Urothelium cell line (cell line): Measurements from ENCODE around the gene JADE3.

Source experiments
- DNase-seq: peaks from one replicate; pipeline ENCODE4 v3.0.0; 2011; ENCODE audit warnings: low spot score, mixed read lengths
- FAIRE-seq: peaks from 2 replicates; lab custom pipeline; 2011; peaks lifted over from hg19 to GRCh38; lab: Jason Lieb, UNC

Gene JADE3

DNA sequence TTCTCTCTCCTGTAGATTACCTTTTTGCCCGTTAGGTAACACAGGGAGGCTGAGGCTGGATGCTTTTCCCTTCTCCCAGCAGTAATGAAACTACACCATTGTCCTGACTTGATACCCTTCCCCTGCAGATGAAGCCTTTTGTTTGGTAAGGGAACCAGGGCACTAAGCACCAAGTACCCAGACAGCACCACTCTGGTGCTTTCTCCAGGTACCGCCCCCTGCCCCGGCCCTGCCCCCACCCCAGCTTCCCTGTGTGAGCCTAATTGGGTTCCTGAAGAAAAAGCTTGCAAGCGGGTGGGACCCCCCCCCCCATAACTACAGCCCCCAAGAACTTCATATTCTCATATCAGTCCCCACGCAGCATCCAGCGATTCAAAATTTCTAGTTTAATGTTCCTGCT is 79.8 kb downstream of the JADE3 start:
- DNase-seq (no peak), FAIRE-seq (no peak)

DNA sequence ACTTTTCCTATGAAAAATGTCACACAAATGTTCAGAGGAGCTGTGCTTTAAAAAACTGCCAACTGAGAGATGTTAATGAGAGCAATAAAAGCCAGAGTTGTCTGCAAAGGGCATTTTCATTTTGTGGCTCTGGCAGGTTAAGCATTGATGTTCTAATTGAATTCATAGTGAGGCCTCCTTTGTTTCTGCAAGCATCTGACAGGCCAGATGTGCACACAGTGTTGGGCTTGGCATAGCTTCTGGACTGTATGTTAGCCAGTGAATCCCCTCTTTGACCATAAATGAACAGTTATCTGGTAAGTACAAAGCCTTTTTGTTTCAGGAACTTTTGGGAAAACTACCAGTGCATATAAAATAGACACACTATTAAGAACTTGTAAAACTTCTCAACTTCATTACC is 81.9 kb downstream of the JADE3 start:
- no peak for FAIRE-seq
- no peak for DNase-seq

DNA sequence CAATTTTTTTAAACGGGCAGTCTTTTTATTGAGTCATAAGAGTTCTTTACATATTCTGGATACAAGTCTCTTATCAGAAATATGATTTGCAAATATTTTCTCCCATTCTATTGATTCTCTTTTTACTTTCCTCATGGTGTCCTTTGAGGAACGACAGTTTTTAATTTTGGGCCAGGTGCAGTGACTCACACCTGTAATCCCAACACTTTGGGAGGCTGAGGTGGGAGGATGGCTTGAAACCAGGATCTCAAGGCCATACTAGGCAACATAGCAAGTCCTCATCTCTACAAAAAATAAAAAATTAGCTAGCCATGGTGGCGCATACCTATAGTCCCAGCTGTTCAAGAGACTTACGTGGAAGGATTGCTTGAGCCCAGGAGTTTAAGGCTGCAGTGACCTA is 99.9 kb downstream of the JADE3 start:
- no peak for FAIRE-seq
- no peak for DNase-seq

DNA sequence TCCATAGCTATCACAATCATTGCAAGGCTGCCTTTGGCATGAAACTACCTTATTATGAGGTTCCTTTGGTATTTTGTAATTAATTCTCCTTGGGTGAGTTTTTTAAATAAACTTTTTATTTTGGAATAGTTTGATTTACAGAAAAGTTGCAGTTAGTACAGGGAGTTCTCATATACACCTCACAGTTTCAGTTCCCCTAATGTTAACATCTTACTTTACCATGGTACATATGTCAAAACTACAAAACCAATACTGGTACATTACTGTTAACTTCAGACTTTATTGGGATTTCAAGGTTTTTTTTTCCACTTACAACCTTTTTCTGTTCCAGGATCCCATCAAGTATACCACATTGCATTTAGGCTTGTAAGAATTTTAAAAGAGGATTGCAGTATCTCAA is 114.0 kb downstream of the JADE3 start:
- no peak for DNase-seq
- no peak for FAIRE-seq

DNA sequence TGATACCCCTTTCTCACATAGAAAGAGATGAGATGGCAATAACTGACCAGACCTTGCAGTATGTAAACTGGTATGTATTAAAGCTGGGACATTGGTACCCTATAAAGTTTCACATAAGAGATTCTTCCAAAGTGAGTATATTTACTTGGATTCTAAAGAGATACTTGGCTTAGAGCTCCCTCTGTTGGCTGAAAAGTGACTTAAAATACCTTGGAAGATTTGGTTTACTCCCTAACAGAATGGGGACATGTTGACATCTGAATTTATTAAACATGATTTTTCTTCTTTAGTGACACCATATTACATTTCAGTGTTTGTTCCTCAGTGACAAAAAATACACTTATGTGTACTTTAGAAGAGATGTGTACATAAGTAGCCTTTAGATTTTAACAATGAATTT is 118.1 kb downstream of the JADE3 start:
- peak; percentile 21 for DNase-seq
- no peak for FAIRE-seq

DNA sequence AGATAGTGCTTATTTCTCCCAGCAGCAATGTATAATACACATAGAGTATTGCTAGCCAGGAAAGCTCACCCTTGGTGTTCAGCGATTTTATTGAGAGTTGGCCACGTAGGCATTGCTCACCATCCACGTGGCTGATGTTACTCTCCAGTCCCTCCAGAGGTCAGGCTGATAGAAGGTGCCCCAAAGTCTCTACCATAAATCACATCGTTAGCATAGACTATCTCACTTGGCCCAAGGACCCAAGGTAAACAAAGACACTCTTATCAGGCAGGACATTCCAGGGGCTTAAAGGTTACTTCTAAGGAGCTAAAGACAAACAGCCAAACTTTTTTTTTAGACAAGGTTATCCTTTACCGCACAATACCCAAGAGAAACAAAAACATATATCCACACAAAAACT is 135.8 kb downstream of the JADE3 start:
- FAIRE-seq = no peak

DNA sequence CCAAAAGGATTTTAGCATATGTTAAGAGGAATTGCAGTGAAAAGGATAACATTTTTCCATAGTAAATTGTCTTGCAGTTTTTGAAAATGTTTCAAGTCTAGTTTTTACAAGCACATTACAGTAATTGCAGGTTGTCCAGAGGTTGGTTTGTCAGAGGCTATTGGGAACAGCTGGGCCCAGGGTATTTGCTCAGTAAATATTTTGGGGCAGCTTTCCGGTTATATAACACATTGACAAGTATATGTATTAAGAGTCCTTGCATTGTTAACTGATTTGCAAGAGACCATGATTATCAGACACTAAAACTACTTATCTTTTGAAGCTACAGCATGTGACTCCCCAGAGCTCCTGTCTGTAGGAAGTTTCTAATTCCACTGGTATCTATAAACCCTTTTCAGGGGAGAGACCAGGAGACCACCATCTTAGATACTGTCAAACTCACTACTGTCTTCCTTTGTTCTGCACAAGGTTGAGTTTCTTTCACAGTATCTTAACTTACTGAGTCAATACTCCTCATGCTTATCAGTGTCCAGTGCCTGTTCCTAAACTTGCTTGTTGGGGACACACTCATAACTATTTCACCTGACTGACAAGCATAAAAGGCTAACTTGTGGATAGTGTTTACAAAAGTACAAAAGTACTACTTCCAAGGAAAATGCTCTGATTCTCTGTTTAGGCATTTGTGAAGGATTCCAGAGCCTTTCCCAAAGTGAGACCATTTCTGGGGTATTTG is 147.1 kb downstream of the JADE3 start:
- no peak for DNase-seq
- FAIRE-seq = no peak

More for the DNA sequence above, 135.8 kb downstream of the JADE3 start:
- no peak for DNase-seq

DNA sequence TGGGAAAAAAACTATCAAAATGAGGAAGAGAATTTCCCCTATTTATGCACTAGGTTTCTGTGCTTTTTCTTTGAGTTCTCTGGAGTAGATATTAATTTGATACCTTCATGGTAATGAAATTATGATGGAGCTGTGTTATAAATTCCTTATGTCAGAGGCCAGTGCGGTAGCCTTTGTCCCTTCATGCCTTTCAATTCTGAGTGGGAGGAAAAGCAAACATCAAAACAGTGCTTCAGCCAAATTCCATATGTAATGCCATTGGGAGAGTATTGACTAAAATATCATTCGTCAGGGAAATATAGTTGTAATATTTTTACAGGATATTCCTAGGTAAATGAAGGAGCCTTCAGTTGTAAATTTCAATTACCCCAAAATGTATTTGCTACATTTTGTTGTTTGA is 148.5 kb downstream of the JADE3 start:
- DNase-seq = no peak
- FAIRE-seq = no peak

DNA sequence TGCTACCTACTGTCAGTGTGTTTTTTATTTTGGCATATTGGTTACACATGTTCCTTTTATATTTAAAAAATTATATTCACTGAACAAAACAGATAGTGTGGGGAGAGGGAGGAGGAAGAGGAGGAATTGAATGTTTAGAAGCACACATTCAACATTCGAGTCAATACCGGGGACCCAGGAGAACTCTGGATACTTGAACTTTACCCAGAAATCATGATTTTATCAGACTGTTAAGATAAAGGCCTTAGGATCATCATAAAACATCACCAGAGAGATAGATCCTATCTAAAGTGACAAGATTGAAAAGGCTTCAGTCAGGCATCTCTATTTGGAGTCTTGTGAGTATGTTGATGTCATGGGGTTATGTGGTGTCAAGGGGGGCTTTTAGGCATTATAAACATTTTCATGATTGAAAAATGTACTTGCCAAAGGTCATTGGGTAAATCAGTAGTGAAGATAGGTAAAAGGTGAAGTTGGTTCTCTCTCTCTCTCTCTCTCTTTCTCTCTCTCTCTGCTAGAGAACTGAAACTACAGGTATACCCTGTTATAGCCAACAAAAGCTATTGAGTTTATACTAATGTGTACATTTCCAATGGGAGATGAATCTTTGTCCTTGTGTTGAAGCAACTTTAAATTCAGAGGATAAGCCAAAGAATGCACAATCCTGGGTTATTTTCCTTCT is 149.2 kb downstream of the JADE3 start:
- DNase-seq = no peak
- no peak for FAIRE-seq

DNA sequence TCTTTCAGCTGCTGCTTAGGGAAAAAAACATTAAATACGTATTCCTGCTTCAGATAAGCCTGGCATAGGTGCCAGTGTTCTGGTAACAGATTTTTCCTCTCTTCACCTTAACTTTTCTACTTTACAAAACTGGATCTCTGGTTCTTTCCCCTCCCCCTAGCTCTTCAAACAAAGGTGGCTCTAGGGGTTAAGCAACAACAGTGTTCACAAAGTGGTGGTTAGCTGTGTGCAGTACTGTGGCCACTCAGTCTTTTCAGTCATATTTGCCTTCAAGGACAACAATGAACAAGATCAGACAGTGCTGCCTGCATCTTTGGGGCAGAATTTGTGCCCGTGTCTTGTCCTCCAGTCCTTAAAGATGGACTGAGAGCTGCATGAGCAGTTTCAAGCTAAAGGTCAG is 151.0 kb downstream of the JADE3 start:
- FAIRE-seq (no peak), DNase-seq (no peak)

DNA sequence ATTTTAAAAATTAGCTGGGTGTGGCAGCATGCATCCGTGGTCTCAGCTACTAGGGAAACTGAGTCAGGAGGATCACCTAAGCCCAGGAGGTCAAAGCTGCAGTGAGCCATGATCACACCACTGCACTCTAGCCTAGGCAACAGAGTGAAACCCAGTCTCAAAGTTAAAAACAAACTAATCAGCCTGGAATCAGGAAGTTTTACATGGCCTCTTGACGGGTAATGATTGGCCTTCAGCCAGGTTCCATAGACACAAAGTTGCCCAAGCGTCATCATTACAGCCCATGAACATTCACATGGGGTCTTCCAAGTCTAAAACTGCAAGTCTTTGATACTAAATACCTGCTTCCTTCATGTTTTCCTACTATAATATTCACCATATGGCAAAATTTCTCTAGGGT is 156.0 kb downstream of the JADE3 start:
- DNase-seq (no peak), FAIRE-seq (no peak)

DNA sequence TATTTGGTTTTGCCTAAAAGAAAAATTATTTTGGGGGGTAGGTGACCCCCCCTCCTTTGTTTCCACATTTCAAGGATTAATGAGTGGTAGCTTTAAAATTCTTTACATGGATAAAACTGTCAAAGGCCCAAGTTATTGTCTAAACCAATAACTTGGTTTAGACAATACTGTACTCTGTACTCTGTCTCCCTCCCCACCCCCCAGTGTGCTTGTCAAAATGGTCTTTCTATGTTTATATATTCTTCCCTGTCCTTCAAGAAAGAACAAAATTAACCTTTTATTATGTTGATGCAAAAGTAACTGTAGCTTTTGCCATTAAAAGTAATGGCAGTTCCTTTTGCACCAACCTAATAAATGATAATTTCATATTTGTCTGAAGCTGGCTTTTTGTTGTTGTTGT is 156.5 kb downstream of the JADE3 start:
- FAIRE-seq (no peak), DNase-seq (no peak)

DNA sequence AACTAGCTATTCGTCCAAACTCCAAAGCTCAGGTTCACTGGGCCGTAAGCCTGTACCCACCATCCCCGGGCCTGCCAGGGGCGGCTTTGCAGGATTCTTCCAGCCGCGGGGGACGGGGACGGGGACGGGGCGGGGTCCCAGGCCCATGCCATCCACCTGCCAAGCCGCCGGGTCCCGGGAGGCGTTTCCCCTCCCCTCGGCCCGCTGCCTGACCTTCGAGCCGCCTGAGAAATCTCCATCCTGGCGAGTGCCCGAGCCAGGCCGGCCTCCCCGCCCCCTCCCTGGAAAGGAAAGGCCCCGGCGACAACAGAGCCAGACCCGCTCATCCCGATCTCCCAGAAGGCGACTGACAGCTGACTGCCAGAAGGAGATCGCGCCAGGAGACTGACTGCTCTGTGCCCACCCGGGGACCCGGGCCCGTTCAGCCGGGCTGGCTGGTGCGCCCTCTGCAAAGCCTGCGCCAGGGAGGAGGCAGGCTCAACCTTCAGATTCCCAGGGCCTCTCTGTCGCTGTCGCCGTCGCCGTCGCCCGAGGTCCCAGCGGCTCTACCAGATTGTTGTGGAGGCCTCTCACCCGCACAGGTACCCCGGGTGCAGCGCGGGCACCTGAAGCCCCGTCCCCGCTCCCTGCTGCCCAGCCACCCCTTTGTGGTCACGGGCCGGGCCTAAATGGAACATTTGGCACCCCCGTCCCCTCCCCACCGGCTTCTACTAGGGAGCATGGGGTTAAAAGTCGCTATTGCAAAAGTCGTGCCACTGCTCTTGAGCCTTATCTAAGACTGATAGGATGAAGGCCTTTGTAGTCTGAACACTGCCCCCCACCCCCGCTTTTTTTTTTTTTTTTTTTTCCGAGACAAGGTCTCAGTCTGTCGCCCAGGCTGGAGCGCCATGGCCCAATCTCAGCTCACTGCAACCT is 166.2 kb downstream of the JADE3 start, which contains the start of gene RGN:
RGN (plus strand) TSS at position 315 of the 915 bp plus-strand sequence. CDS start 2,702 bp downstream, outside the sequence.
- FAIRE-seq (no peak), DNase-seq (no peak)

DNA sequence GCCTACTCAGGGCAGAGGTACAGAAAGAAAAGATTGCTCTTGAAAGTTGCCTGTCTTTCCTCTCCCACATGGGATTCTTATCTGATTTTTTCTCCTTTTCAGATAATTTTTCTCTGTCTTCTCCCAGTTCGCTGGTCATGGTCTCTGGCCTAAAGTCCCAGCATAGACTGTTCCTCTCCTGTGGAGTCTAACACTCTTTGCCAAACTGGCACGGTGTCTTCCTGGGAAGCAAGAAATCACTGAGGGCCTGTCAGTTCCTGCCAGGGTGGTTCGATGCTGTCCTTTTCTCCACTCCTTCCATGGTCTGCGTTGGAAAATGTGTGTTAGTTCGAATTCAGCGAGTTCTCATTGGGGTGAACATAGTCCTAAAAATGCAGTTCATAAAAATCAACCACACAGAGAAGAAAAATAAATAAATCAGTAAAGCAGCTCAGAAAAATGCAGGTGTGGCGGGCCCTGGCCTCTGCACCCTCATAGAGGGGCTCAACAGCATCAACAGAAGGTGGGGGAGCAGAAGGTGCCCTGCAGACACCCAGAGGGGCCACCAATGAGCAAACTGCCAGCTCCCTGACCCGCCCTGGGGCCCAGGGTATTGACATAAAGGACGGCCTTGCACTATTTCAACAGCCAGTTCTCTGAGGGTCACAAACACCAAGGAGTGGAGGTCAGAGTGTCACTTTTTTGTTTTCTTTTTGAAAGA is 168.1 kb downstream of the JADE3 start:
- FAIRE-seq = no peak
- no peak for DNase-seq

DNA sequence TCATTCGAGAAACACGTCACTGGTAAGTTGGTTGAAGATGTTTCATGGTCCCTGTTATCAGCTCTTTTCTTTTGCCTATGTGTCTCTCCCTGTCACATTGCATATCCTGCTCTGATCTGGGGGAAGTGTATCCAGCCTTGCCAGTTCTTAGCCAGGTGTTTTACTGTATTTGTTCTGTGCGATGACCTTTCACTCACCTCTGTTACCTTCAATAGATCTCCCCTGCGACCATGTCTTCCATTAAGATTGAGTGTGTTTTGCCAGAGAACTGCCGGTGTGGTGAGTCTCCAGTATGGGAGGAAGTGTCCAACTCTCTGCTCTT is 168.7 kb downstream of the JADE3 start:
- no peak for FAIRE-seq

DNA sequence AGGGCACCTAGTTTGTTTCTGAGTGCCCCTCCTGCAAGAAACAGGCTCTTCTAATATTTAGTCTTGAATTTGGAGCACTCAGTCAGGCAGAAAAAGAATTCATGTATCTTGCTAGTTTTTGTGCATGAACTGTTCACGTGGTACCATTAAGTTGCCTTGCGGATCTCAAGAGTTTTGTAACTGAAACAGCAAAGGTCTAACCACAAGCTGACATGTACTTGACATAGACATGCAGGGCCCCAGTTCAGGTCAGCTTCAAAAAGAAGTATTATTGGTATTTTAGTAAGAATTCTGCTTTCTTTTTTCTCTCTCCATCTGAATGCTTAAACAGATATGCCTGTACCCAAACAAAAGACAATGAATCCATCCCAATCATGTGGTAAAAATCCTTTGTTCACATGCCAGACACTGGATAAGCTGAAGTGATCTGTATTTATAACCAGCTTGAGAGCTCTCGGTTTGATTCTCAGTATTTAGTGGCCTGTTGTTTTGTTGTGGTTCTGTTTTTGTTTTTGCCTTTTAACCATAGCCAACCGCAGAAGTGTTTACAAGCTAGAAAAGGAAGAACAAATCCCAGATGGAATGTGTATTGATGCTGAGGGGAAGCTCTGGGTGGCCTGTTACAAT is 179.0 kb downstream of the JADE3 start:
- no peak for DNase-seq
- no peak for FAIRE-seq

More for the DNA sequence above, 168.7 kb downstream of the JADE3 start:
- no peak for DNase-seq

DNA sequence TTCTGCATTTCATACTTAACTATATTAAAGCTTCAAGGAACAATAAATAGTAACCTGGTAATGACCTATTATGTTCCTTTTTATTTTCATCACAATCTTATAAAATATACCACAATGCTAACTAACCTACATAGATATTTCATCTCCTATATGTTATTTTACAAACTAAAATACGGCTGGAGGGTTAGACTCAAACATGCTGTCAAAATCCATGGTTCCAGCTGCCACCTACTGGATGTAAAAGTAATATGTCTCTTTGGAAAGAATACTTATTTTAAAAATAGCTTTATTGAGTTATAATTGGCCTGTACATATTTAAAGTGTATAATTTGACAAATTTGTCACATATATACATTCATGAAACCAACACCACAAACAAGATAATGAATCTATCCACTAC is 181.0 kb downstream of the JADE3 start:
- DNase-seq (no peak), FAIRE-seq (no peak)

DNA sequence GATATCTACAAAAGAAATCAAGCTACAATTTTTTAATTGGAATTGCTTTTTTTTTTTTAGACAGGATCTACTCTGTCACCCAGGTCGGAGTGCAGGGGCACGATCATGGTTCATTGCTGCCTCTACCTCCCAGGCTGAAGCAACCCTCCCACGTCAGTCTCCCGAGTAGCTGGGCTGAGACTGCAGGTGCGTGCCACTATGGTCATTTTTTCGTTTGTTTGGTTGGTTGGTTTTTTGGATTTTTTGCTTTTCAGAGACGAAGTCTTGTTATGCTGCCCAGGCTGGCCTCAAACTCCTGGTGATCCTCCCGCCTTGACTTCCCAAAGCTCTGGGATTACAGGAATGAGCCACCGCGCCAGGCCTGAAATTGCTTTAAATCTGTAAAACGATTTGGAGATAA is 181.6 kb downstream of the JADE3 start:
- FAIRE-seq (no peak), DNase-seq (no peak)

DNA sequence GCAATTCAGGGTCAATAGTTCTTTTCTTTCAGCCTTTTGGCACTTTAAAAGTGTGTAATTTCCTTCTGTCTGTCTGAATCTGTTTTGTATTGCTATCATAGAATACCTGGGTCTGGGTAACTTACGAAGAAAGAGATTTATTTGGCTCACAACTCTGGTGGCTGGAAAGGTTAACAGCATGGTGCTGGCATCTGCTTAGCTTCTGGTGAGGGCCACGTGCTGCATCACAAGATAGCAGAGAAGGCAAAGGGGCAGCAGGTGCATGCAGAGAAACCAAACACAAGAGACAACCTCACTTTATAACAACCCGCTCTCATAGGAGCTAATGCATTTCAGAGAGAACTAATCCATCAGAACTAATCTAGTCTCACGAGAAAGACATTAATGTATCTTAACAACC is 184.8 kb downstream of the JADE3 start:
- DNase-seq (no peak), FAIRE-seq (no peak)

DNA sequence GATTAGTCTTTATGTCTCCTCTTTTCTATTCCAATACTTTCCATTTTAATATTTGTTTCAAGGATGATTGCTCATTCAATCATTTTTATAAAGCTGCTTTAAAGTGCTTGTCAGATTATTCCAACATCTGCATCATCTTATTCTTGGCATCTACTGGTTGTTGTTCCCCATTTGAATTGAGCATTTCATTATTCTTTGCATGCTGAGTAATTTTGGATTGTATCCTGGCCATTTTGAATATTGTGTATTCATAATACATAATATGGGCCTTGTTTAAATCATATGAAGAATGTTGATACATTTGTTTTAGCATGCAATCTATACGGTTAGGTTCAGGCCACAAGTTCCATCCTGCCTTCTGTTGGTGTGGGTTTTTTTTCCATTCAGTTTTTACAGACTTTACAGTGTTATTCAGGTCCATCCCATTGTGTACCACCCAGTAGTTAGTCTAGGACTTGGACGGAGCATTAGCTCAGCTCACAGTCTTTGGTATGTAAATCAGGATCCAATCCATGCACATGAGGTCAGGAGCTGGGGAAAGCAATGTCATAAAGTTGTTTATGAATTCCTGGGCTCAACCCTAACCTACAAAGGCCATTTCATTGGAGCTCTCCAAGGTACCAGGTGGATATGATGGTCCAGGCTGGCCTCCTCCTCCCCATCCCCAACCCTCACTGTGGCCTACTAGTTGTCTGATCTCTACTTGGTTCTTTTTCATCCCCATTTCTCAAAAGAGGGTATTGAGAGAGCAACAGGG is 186.3 kb downstream of the JADE3 start:
- FAIRE-seq (no peak), DNase-seq (no peak)
